CD4-positive, alpha-beta T cell treated with Interferon gamma for 1 hour (primary cell): ENCODE results near the gene ZC3H12C.
"Not testable (repeated sequence)": the region's sequence is repeated elsewhere in the genome, so short reads cannot be mapped to it uniquely, and the experiment has no call there.

Experiments used
- DNase-seq: peaks from one replicate; pipeline ENCODE4 v3.0.0-alpha.2; 2020

ZC3H12C gene

DNA sequence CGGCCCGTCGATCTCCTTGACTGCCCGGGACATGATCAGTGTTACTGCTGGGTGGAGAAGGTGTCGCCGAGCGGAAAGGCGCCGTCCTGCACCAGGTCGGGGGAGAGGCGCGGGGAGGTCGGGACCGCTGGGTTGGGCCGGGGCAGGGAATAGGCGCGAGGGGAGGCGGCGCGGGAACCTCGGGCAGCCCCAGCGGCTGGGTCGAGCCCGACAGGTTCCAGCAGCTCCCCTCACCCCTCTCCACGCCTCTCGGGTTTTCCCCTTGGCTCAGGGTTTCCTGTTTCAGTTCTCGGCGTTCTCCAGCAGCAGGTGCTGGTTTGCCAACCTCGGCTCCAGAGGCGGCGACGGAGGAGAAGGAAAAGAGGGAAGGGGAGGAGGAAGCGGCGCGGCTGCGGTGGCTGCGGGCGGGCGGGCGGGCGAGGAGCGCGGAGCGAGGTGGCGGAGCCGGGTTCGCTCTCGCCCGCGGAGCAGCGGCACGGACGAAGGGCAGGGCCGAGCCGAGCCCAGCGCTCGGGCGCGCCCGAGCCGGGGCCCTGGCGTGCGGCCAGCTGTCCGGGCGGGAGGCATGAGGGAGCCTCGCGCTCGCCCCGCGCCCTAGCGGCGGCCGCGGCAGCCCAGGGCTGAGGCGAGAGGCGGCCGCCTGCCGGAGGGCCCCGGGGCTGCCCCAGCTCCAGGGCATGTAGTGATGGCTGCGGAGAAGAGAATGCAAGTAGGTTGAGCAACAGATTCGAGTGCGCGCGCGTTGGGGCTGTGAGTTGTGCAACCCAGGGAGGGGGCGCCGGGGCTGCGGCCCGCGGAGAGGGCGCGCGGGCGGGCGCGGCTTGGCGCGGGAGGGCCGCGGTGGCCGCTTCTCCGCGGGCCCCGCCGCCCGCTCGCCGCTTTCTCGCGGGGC, at the start of gene ZC3H12C:
Gene ZC3H12C, plus strand, starts transcription at position 878 of the 892 bp plus-strand sequence. CDS start 20 bp downstream, outside the sequence.
- DNase-seq: peak; percentile 71

DNA sequence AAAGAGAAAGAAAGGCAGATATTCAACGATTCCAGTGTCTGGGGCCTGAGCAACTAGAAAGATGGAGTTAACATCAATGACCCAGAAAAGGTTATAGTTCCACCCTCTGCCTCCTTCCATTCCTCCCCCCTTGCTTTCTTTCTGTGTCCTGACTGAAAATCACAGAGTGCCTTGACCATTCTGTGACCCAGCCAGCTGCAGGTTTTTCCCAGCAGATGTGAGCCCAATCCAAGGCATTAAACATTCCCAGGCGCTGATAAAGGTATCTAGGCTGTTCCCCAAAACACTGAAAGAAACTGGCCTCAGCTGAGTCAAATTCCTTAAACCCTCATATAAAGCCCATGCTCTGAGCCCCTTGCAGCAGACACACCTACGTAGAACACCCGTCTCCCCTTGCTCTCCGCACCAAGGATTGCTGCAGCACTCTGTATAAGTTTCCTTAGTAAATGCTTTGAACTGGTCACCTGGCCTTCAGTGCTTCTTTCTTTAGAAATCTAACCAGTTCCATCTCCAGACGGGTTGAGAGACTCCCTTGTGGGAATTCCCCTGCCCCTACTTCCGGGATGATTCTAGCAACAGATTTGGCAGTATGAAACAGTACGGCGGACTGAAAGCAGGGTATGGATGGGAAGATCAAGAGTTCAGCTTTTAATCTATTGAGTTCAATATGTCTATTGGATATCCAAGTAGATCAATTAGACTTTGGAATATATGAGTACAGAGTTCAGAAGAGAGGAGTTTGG, 48.8 kb upstream of the ZC3H12C start:
- no peak for DNase-seq

DNA sequence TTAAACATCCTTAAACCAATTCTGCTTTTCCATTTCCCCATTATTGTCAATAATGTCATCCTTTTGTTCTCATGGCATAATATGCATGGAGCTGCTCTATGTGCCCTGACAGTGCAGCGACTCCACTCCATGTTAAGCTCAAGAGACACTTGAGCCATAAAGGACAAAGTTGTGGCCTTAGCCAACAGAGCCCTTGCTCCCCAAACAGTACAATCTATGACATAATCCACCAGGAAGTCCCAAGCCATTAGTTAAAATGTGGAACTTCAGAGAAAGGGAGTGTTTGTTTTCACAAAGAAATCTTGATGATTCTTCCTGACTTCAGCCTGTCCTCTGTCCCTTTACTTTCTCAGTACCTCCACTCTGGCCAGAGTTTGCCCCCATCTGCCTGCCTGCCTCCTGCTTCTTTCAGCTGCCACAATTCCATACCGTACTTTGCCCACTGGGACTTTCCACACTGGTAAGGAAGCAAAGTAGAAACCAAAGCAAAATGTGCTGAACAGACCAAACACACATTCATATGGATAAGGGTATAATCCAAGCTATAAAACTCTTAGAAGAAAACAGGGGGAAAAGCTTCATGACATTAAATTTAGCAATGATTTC, 46.3 kb upstream of the ZC3H12C start:
- no peak for DNase-seq

DNA sequence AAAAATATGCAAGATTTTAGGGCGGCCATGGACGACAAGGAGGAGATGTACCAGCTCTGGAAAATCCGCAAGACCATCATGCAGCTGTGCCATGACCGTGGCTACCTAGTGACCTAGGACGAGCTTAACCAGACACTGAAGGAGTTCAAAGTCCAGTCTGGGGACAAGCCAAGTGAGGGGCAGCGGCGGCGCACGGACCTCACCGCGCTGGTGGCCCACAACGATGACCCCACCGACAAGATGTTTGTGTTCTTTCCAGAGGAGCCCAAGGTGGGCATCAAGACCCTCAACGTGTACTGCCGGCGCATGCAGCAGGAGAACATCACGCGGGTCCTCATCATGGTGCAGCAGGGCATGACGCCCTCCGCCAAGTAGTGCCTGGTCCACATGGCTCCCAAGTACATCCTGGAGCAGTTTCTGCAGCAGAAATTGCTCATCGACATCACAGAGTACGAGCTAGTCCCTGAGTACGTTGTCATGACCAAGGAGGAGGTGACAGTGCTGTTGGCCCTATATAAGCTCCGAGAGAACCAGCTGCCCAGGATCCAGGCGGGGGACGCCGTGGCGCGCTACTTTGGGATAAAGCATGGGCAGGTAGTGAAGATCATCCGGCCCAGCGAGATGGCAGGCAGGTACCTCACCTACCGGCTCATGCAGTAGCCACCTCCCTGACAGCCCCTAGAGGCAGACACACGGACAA, 43.5 kb upstream of the ZC3H12C start:
- DNase-seq: no peak

DNA sequence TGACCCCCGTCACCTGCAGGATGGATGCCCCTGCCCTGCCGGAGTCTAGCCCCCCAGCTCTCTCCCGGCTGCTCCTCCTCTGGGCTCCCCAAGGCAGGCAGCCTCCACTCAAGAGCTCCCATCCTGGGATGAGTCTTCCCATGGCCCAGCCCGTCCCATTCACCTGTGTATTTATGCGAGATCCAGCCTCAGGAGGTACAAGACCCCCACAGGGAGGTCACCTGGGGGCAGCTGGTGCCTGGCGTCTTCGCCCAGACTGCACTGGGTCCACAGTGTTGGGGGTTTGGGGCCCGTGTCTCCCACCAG, 43.0 kb upstream of the ZC3H12C start:
- no peak for DNase-seq

DNA sequence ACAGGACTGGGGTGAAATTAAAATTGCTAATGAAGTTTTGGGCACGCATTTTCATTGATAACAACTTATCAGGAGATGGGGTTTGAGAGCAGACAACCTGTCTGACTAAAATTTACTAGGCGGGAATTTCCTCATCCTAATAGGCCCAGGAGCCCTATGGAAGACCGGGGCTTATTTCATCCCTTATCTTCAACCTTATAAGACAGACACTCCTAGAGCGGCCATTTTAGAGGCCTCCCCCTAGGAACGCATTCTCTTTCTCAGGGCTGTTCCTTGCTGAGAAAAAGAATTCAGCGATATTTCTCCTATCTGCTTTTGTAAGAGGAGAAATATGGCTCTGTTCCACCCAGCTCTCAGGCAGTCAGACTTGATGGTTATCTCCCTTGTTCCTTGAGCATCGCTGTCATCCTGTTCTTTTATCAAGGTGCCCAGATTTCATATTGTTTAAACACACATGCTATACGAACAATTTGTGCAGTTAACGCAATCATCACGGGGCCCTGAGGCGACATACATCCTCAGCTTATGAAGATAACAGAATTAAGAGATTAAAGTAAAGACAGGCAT, 39.3 kb upstream of the ZC3H12C start:
- no peak for DNase-seq

DNA sequence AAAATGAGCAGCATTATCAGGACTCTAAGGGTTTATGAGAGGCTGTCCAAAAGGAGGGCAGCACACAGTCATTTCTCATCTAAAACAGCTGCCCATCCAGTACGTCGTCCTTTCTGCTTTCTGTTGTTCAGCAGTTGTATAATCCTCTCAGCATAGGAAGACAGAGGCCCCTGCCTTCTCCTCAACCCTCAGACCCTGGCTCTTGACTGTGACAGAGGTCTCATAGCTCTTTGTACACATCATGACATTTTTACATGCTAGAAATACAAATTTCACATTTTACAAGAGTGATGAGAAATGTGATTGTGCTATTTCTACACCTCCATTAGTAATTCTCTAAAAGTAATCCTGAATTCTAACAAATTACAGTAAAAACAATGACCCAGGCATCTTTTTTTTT, 36.2 kb upstream of the ZC3H12C start:
- no peak for DNase-seq

DNA sequence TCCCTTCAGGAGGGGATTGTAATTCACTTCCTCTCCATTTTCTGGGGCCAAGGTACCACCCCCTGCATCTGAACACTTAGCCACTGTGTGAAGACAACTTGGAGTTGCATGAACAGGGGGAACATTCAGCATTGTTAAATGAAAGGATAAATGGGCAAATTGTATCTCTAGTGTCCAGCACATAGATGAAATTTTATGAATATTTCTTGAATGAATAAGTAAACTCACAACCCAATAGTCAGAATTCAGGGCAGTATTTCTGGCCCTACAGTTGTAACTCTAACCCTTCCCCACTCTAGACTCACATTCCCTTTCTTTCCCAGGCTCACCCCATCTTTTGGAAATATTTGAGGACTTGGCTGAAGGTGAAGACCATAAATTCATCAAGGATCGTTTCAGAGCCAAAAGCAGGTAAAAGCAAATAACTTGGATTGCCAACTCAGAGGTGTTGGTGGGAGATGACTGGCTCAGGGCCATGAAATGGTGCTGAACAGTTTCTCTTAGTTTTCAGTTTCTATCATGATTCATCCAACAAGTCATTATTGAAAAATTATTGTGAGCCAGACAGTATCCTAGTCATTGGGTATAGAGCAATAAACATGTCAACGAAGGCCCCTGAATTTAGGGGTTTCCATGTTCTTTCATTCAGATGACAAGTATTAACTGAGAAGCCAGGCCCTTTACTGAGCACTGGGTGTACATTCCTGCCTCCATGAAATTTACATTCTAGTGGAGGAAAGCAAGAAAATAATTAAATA, 33.3 kb upstream of the ZC3H12C start:
- no peak for DNase-seq

DNA sequence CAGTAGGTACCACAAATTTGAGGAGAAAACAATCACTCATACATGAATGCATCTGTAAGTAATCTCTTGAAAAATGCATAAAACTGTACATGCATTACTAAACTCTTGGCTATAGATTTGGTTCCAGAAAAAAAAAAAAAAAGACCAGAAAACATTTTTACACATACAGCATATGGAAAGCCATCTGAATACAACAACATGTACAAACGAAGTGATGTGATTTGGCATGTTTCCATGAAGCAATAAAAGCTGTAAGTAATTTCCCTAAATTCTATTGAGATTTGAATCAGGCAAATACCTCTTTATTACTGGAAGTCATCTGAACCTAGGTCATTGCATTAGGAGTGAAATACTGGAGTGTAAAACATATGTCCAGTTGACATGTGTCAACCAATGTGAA, 31.9 kb upstream of the ZC3H12C start:
- no peak for DNase-seq

DNA sequence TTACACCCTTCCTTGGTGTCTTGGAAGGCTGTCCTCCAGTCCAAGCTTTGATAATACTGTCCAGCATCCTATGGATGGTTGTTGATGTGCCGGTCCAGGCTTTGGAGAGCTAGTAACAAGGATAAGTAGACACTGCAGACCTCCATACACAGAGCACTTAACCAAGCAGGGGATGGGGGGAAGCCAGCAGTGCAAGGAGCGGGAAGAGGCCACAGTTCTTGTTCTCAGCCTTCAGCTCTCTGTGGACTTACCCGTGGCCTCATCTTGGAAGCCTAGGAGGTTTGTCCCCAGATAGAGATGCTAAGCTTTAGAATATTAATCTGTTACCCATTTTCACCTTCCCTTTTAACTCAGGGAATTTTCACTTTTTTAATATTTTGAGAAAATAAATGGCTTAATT, 30.9 kb upstream of the ZC3H12C start:
- DNase-seq: no peak

DNA sequence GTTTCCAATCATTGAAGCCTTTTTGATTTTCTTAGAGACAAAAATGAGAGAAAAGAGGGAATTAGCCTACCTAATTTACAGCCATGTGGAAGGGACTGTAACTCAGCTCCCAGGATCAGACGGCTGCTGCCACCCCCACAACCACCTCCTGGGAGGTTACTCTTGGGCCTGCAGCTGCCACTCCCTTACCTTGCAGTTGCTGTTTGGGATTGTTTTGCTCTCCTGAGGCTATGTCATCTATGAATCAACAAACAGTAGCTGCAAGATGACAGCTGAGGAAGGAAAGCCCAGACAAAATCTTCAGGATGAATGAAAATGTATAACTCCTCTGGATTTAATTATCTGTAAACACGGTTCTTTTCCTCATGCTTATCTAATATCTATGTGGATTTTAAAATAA, 28.0 kb upstream of the ZC3H12C start:
- no peak for DNase-seq

DNA sequence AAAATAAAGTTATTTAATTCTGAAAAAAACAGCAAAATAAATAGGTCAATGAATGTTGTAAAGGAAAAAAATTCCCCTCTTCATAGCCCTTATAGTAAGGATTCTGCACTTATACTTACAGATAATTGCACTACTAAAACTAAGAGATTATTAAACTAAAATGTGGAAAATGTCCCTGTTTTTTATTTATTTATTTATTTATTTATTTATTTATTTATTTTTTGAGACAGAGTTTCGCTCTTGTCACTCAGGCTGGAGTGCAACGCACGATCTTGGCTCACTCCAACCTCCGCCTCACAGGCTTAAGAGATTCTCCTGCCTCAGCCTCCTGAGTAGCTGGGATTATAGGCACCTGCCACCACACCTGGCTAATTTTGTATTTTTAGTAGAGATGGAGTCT, 25.2 kb upstream of the ZC3H12C start:
- DNase-seq: not testable (repeated sequence)

DNA sequence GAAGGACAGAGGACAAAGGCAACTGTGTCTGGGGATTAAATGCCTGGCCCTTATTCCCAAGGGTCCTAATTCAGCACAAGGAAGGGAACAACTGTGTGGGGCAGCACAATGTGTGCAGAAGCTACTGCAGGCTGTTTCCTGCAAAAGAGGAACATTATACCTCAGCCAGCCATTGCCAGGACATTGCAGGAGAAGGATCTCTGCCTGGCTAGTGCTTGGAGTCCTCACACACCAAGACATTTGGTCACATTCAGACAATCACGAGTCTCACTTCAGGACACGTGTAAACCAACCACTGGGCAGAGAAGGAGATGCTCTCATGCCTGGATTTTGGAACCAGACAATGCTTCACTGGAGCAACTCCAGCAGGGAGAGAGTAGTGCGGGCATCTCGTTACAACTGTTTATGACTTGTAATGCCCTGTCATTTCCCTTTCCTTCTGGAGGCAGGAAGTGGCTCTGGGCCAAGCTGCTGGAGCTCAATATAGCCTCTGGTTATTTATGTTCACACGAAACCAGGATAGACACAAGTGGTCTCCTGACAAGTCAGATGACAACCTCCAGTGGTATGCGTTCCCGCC, 23.9 kb upstream of the ZC3H12C start:
- peak; percentile 15 for DNase-seq

DNA sequence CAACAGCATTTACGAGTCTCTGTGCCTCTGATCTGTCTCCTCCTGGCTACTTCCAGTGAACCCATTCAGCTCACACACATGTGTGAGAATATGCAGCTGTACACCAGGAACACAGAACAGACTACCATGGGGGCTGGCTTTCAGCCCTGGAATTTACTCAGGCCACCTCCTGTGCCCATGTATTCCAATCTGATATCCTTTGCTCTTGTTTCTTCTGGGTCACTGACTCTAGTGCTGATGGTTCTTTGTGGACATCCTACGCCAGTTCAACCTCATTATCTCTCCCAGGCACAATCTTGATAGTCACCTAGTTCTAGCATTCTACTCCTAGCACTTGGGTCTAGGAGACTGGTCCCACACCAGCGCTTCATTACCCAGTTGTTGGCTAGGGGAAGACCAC, 23.0 kb upstream of the ZC3H12C start:
- DNase-seq: no peak

DNA sequence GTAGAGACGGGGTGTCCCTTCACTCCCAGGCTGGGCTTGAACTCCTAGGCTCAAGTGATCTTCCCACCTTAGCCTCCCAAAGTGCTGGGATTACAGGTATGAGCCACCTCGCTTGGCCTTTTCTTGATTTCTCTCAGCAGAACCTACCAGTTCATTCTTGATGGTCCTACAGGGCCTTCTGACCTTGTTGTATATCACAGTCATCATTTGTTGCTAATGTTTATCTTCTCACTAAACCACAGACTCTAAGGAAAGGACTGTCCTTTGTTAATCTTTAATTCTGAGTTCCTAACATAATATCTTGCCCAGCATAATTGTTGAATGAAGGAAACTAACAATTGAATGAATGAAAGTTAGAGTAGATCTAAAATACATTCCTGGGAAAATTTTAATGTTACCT, 22.0 kb upstream of the ZC3H12C start:
- DNase-seq: no peak

DNA sequence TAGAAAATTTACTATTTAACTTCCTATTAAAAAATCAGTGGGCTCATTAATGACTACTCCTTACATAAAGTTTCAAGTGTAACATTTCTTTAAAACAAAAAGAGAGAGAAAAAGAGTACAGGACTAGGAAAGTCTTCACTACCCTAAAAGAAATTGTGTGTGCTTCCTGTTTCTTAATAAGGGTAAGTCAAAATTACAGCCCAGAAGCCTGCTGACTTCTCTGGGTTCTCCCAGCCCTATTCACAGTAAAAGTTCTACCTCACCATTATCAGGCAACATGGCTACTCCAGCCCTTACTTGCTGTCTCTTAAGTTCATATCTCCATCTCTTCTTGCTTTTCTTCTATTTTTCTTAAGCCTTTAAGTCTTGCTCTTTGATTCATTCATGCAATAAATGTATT, 20.3 kb upstream of the ZC3H12C start:
- DNase-seq: no peak

DNA sequence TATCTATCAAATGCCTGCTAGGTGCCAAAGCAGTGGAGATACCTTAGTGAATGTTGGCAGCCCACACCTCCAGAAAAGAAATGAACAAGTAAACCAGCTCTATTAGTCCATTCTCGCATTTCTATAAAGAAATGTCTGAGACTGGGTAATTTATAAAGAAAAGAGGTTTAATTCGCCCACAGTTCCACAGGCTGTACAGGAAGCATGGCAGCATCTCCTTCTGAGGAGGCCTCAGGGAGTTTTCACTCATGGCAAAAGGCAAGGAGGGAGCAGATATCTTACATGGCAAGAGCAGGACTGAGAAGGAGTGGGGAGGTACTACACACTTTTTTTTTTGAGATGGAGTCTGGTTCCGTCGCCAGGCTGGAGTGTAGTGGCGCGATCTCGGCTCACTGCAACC, 18.7 kb upstream of the ZC3H12C start:
- no peak for DNase-seq

DNA sequence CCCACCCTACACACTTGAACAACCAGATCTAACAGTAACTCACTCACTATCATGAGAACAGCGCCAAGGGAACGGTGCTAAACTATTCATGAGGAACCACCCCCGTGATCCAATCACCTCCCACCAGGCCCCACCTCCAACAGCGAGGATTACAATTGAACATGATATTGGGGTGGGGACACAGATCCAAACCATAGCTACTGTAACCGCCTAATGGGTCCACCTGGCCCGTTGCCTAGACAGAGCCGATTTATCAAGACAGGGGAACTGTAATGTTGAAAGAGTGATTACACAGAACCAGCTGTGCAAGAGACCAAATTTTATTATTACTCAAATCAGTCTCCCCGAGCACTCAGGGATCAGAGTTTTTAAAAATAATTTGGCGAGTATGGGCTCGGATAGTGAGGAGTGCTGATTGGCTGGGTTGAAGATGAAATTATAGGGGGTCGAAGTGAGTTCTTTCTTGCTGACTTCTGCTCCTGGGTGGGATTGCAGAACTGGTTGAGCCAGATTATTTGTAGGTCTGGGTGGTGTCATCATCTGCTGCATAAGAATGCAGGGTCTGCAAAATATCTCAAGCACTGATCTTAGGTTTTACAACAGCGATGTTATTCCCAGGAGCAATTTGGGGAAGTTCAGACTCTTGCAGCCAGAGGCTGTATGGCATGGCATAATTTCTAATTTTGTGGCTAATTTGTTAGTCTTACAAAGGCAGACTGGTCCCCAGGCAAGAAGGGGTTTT, 17.9 kb upstream of the ZC3H12C start:
- no peak for DNase-seq

DNA sequence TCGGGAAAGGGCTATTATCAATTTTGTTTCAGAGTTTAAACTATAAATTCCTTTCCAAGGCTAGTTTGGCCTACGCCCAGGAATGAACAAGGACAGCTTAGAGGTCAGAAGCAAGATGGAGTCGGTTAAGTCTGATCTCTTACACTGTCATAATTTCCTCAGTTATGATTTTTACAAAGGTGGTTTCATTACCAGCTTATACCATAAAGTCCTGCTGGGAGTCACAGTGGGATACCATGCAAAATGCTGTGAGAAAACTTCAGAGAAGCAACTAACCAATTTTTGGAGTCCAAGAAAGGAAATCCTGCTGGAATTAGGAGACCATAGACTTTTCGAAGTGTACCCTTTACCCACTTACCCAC, 17.4 kb upstream of the ZC3H12C start:
- DNase-seq: no peak

DNA sequence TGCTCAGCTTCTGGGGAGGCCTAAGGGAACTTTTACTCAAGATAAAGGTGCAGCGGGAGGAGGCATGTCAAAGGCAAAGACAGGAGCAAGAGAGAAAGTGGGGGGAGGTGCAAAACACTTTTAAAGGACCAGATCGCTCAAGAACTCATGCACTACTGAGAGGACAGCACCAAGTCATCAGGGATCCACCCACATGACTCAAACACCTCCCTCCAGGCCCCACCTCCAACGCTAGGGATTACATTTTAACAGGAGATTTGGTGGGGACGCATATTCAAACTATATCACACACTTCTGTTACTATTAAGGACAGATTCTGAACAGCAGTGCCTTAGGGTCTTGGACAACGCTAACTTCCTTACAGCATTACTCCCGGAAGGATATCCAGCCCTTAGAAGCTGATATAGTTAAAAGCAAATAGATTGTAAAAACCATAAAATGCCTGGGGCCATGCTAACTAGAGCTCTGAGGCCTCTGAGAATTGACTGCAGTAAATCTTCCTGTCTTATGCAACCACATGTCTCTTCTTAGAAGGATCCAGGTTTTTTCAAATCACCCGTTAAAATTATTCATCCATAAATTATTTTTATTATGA, 16.7 kb upstream of the ZC3H12C start:
- no peak for DNase-seq

DNA sequence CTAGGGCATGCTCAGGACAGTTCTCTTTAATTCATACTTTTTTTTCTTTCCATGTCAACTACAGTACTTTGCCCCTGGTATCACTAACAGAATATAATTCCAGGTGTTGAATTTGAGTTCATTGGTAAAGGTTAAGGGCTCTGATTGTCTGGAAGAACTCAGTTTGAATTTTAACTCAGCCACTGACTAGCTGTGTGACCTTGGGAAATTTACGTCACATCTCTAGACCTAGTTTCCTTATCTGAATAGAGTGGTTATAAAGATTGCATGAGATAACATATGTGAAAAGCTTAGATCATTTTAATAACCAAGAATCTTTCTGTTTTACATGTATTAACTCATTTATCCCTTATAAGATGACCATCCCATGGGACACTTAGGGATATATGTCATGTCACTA, 15.8 kb upstream of the ZC3H12C start:
- DNase-seq: no peak
